Kidney (tissue), 14 donors: Measurements from ENCODE around the gene ZC3H8. TPM values are rescaled to one million over a fixed set of nuclear protein-coding genes. Genes with fewer than 3 reads are reported as not detected.
"Not testable (repeated sequence)": the region's sequence is repeated elsewhere in the genome, so short reads cannot be mapped to it uniquely, and the experiment has no call there.

Source experiments
- DNase-seq, 5 donors: peaks; one replicate each; pipeline ENCODE4 v3.0.0-alpha.2; 2013 to 2020
- FAIRE-seq: peaks from 2 replicates; lab custom pipeline; 2012; peaks lifted over from hg19 to GRCh38; lab: Jason Lieb, UNC
- H3K27ac ChIP-seq, 2 donors: one replicate each; pipeline ENCODE4 v1.7.0; 2013; ENCODE audit warnings: low read depth in 2 of 2, low read length in 2 of 2, inconsistent platforms in 1 of 2
- H3K27me3 ChIP-seq: one replicate; pipeline ENCODE4 v1.7.1; 2013; ENCODE audit warnings: low read length, inconsistent platforms; ENCODE audit not compliant: control insufficient read depth, insufficient read depth
- H3K36me3 ChIP-seq, 3 donors: one replicate each; pipeline versions ENCODE4 v1.7.0 to v1.7.1; 2013; ENCODE audit warnings: low read length in 3 of 3, control low read depth in 1 of 3, inconsistent platforms in 1 of 3; ENCODE audit not compliant: insufficient read depth in 3 of 3, control insufficient read depth in 2 of 3
- H3K4me1 ChIP-seq, 3 donors: one replicate each; pipeline versions ENCODE4 v1.7.0 to v1.7.1; 2013; ENCODE audit warnings: low read length in 3 of 3, inconsistent platforms in 1 of 3, low read depth in 1 of 3; ENCODE audit not compliant: control insufficient read depth in 2 of 3, insufficient read depth in 2 of 3
- H3K4me3 ChIP-seq, 3 donors: one replicate each; pipeline versions ENCODE4 v1.7.0 to v1.8.1; 2013; ENCODE audit warnings: low read length in 3 of 3, control low read depth in 1 of 3, inconsistent platforms in 1 of 3
- H3K9ac ChIP-seq, 3 donors: one replicate each; pipeline versions ENCODE4 v1.7.0 to v1.7.1; 2013; ENCODE audit warnings: low read length in 3 of 3, control low read depth in 1 of 3, inconsistent platforms in 1 of 3
- H3K9me3 ChIP-seq, 3 donors: one replicate each; pipeline versions ENCODE4 v1.7.0 to v1.7.1; 2013; ENCODE audit warnings: low read length in 3 of 3, control low read depth in 1 of 3, inconsistent platforms in 1 of 3; ENCODE audit not compliant: control insufficient read depth in 2 of 3, insufficient read depth in 1 of 3
- intact Hi-C: fragments of 100-400 bp; cut with DNase I; formaldehyde crosslinking; loops from one replicate; pipeline ENCODE4 v1.11.1; 2022
- polyA plus RNA-seq: library from polyadenylated mRNA; stranded (reverse); fragments of 350-450 nt; fragmentation: Illumina TruSeq; extraction: RNeasy Lipid Tissue Mini Kit (QIAGEN cat#74804); gene quantifications from one replicate; pipeline ENCODE4 v1.2.3, GENCODE V29; 2014; ENCODE audit warnings: low read depth, low replicate concordance; ENCODE audit not compliant: insufficient read depth
- total RNA-seq: library from RNA; stranded (reverse); fragmentation: NEBNext Ultra II Directional; extraction: Animal tissue kit (Norgen Biotek cat#: 25700); gene quantifications from one replicate; pipeline ENCODE4 v1.2.1, GENCODE V29; 2021
- TF ChIP-seq, protein P1 (sequence below): IDR thresholded peaks from 3 replicates; pipeline ENCODE4 v1.5.1; 2012; ENCODE audit warnings: mild to moderate bottlenecking, moderate library complexity, borderline replicate concordance; ENCODE audit not compliant: insufficient read depth; ENCODE audit errors: extremely low read depth
- donor health status: control.
- donor health status: control.
- donor health status: control.
- donor health status: control.
- donor health status: control.
- donor health status: DM: yes; HTN: yes; CAD: no.
- donor health status: Normal renal cell carcinoma (clear cell type).

Gene ZC3H8
- total and polyA plus RNA-seq, 2 donors from 2014 or later: 6.8 to 8.3 TPM

DNA sequence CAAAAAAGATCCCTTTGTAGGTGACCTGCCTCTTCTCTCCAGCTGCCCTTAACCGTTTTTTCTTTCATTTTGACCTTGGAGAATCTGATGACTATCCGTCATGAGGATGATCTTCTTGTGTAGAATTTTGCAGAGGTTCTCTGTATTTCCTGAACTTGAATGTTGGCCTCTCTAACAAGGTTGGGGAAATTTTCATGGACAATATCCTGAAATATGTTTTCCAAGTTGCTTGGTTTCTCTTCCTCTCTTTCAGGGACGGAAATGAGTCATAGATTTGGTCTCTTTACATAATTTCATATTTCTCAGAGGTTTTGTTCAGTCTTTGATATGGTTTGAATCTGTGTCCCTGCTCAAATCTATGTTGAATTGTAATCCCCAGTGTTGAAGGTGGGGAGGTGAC, 34.0 kb downstream of the ZC3H8 start:
- Histone ChIP-seq H3K4me3 (no peak overlapping the region), H3K27ac (no peak overlapping the region), H3K27me3 (no peaks in the 10 kb centered on the region), H3K9me3 (no peaks in the 10 kb centered on the region), H3K9ac (no peak overlapping the region), H3K4me1 (no peaks in the 10 kb centered on the region), H3K36me3 (peaks cover 0 to 3% (median 0%) of the 10 kb centered on the region in 3 donors)
- TF ChIP-seq, protein P1, sequence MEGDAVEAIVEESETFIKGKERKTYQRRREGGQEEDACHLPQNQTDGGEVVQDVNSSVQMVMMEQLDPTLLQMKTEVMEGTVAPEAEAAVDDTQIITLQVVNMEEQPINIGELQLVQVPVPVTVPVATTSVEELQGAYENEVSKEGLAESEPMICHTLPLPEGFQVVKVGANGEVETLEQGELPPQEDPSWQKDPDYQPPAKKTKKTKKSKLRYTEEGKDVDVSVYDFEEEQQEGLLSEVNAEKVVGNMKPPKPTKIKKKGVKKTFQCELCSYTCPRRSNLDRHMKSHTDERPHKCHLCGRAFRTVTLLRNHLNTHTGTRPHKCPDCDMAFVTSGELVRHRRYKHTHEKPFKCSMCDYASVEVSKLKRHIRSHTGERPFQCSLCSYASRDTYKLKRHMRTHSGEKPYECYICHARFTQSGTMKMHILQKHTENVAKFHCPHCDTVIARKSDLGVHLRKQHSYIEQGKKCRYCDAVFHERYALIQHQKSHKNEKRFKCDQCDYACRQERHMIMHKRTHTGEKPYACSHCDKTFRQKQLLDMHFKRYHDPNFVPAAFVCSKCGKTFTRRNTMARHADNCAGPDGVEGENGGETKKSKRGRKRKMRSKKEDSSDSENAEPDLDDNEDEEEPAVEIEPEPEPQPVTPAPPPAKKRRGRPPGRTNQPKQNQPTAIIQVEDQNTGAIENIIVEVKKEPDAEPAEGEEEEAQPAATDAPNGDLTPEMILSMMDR: no peak
- intact Hi-C loops: no loop called here
- FAIRE-seq (no peak), DNase-seq (no peak)

DNA sequence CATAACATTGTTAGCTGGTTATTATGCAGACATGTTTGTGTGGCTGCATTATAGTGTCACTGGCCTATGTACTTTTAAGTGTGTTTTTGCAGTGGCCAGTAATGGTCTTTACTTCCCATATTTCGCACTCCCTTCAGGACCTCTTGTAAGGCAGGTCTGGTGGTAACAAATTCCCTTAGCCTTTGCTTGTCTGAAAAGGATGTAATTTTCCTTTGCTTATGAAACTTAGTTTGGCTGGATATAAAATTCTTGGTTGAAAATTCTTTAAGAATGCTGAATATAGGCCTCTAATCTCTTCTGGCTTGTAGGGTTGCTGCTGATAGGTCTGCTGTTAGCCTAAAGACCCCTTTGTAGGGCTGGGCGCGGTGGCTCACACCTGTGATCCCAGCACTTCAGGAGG, 34.7 kb downstream of the ZC3H8 start:
- Histone ChIP-seq H3K4me1 (no peaks in the 10 kb centered on the region), H3K27ac (no peak overlapping the region), H3K4me3 (no peak overlapping the region), H3K9ac (no peak overlapping the region), H3K27me3 (no peaks in the 10 kb centered on the region), H3K36me3 (peaks cover 0 to 4% (median 0%) of the 10 kb centered on the region in 3 donors), H3K9me3 (no peaks in the 10 kb centered on the region)
- intact Hi-C loops: no loop called here
- FAIRE-seq (no peak), DNase-seq (no peak)
- TF ChIP-seq, protein P1: no peak

DNA sequence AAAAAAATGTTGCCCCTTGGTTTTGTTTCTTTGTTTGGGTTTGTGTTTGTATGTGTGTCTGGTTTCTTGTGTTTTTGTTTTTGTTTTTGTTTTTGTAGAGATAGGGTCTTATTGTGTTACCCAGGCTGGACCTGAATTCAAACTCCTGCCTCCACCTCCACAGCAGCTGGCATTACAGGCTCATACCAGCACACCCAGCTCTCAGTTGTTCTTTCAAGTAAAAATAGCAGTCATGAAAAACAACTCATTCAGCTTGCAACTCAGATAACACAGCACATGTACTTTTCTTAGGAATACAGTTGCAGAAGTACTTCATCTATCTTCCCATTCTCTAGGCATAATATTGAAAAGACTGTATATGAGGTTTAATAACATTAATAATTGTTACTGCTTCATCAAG, 37.0 kb downstream of the ZC3H8 start:
- TF ChIP-seq, protein P1: no peak

DNA sequence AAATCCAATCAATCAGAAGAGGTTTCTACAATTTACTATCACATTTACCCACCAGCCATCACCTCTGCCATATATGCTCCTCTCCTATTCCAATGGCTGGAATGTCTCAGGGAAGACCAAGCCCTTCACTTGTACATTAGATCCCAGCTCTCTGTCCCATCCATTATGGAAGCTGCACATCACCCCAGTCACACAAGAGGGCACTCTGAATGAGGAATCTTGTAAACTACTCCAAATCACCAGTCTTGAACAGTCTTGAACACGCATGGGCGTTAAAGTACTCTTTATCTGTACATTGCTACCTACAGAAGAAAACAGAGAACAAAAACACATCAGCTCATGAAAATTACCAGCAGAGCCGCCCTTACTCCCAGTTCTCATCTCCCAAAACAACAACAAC, 38.7 kb downstream of the ZC3H8 start:
- H3K9ac ChIP-seq: no peak overlapping the region
- H3K4me1 ChIP-seq: no peaks in the 10 kb centered on the region
- no peaks in the 10 kb centered on the region for H3K9me3 ChIP-seq
- TF ChIP-seq, protein P1: peak; percentile 20
- H3K36me3 ChIP-seq: peaks cover 0 to 5% (median 0%) of the 10 kb centered on the region in 3 donors
- H3K4me3 ChIP-seq: no peak overlapping the region
- DNase-seq: peak in 2 of 5 donors; percentile 24 to 34
- H3K27me3 ChIP-seq: no peaks in the 10 kb centered on the region
- intact Hi-C loops: no loop called here
- no peak for FAIRE-seq
- H3K27ac ChIP-seq: no peak overlapping the region

More for the DNA sequence above, 37.0 kb downstream of the ZC3H8 start:
- Histone ChIP-seq H3K4me3 (no peak overlapping the region), H3K4me1 (no peaks in the 10 kb centered on the region), H3K27ac (no peak overlapping the region), H3K27me3 (no peaks in the 10 kb centered on the region), H3K36me3 (peaks cover 0 to 5% (median 0%) of the 10 kb centered on the region in 3 donors), H3K9ac (no peak overlapping the region), H3K9me3 (no peaks in the 10 kb centered on the region)
- DNase-seq (no peak), FAIRE-seq (no peak)
- intact Hi-C loops: no loop called here

DNA sequence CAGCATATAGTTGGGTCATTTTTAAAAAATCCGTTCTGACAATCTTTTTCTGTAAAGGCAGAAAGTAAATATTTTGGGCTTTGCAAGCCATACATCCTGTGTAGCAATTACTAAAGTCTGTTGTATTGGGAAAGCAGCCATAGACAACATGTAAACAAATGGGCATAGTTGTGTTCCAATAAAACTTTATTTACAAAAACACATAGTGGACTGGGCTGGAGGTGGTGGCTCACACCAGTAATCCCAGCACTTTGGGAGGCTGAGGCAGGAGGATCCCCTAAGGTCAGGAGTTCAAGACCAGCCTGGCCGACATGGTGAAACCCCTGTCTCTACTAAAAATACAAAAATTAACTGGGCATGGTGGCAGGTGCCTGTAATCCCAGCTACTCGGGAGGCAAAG, 46.9 kb downstream of the ZC3H8 start:
- FAIRE-seq, intact Hi-C loops, H3K9ac ChIP-seq: not testable (repeated sequence)

More for the DNA sequence above, 46.9 kb downstream of the ZC3H8 start:
- DNase-seq, H3K4me3 ChIP-seq, H3K4me1 ChIP-seq, H3K27me3 ChIP-seq, H3K27ac ChIP-seq, H3K9me3 ChIP-seq, H3K36me3 ChIP-seq: not testable (repeated sequence)
